22Rv1 (cell line): Measurements from ENCODE around the gene CHD6.

Source experiments
- ZFX ChIP-seq: fragments of 450-650 bp; IDR thresholded peaks from 2 replicates; pipeline ENCODE4 v1.6.1; 2017; ENCODE audit warnings: antibody characterized with exemption, borderline replicate concordance
- TF ChIP-seq, protein P1 (sequence below): fragments of 450-650 bp; IDR thresholded peaks from 2 replicates; pipeline ENCODE4 v1.5.1; 2017; ENCODE audit warnings: mild to moderate bottlenecking

- TF ChIP-seq, protein P1, sequence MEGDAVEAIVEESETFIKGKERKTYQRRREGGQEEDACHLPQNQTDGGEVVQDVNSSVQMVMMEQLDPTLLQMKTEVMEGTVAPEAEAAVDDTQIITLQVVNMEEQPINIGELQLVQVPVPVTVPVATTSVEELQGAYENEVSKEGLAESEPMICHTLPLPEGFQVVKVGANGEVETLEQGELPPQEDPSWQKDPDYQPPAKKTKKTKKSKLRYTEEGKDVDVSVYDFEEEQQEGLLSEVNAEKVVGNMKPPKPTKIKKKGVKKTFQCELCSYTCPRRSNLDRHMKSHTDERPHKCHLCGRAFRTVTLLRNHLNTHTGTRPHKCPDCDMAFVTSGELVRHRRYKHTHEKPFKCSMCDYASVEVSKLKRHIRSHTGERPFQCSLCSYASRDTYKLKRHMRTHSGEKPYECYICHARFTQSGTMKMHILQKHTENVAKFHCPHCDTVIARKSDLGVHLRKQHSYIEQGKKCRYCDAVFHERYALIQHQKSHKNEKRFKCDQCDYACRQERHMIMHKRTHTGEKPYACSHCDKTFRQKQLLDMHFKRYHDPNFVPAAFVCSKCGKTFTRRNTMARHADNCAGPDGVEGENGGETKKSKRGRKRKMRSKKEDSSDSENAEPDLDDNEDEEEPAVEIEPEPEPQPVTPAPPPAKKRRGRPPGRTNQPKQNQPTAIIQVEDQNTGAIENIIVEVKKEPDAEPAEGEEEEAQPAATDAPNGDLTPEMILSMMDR, result no peak
- TF ChIP-seq ZFX, result no peak
Observed at GRCh38 chr20:41394081-41394480, 224.1 kb downstream of the CHD6 start.
